Activated CD8-positive, alpha-beta memory T cell treated with anti-CD3 and anti-CD28 coated beads, Interleukin-2, amount 50 U/mL, for 4 hours (primary cell): Measurements from ENCODE around the gene PTPRG.

ENCODE experiments used
- DNase-seq: peaks from one replicate; pipeline ENCODE4 v3.0.0-alpha.2; 2020

PTPRG gene

DNA sequence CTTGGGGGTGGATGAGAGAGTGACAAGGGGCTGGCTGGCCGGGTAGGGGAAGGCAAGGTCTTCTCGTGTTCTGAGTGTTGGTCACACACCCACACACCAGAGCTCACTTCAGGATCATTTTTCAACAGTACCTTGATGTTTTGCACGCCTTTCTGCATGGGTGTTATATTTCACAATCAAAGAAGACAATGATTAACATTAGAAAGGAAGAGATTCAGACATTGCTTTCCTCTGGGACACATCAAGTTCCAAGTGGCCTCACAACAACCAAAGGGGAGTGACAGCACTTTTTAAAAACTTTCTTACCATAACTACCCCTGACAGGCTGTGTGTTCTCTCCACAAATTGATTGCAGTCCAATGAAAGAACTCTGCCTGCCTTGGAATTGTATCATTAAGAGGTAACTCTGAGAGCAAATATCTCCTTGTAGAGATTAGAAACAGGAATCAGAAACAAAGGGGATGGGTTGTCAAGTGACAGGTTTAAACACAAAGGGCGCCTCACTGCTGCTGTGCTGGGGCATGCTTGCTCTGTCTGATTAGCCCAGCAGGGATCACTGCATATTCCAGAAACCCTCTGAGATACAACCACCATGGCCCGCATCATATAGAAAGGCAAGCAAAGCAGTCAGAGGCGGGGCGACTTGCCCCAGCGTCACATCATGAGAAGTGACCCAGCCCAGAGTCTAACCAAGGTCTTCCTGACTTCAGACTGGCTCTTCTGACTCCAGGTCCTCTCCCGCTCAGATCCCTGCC, 581.1 kb downstream of the PTPRG start:
- DNase-seq: no peak

DNA sequence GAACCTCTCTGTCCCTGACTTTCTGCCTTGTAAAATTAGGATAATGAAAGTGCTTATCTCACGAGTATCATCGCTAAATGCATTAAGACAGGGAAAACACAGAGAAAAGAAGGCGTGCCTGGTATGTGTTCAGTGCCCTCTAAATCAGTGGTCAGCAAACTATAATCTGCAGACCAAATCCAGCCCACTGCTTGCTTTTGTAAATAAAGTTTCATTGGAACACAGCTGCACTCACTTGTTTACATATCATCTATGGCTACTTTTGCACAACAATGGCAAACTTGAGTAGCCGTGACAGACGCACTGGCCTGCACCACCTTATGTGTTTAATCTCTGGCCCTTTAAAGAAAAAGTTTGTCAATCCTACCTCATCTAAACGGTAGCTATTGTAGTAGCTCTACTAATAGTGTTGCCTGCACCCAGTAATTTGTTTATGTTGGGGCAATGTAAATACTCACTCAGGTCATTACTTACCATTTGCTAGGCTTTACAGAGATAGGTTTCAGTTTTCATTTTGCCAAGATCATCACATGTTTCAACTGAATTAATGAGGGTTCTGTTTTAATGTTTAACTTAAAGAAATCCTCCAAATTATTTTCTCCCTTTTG, 582.6 kb downstream of the PTPRG start:
- DNase-seq: no peak

DNA sequence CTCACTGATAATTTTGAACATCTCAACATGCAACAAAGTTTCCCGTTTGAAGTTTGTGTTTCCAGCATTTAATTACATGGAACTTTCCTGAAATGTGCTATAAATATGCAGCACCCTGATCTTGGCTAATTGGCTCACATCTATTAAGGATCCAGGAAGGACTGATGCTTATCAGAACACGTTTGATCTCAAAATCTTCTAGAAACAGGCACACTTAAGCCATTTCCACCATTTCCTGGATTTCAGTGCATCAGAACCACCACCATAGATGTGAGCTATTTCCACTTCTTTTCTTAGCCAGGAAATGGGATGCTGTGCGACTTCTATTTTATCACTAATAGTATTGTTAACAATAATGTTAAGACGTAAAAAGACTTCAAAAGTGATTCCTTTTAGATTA, 583.1 kb downstream of the PTPRG start:
- no peak for DNase-seq

DNA sequence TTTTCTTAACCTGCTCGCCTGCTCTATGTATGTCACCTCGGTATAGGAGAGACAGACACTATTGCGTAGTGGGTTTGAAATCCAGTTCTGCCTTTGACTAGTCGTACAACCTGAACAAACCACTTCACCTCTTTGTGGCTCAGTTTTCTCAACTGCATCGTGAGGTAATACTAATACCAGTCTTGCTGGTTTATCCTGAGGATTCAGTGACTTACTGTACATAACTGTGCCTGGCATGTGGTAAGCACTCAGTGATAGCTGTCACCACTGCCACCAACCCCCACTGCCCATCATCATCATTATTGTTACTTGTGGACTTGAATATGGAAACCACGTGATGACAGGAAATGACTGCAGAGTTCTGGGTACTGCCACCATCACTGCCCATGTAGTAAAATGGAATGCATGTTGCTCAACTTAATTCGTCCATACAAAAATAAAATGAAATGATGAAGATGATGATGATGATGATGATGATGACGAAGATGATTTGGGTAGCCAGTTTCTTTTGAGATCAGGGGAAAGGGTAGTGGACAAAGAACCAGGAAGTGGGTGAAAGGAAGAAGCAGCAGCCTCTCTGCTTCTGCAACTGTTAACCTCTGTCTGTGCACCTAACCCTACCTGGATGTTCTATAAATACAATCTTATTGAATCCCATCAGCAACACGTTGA, 583.9 kb downstream of the PTPRG start:
- no peak for DNase-seq

DNA sequence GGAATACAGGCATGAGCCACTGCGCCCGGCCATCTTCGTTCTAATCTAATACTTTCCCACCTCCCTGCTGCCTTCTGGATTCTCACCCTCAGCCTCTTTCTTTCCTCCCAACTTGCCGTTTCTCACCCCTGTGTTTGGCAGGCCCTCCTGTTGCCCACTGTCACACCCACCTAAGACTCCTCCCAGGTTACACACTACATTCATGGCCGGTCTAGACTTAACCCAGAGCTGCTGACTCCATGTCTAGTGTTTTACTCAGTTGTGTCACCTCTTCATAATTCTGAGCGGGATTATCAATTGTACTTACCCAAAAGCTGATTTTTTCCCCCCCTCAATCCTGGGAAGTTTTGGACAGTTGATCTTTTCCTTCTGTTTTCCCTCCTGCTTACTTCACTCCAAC, 588.2 kb downstream of the PTPRG start:
- DNase-seq: no peak

DNA sequence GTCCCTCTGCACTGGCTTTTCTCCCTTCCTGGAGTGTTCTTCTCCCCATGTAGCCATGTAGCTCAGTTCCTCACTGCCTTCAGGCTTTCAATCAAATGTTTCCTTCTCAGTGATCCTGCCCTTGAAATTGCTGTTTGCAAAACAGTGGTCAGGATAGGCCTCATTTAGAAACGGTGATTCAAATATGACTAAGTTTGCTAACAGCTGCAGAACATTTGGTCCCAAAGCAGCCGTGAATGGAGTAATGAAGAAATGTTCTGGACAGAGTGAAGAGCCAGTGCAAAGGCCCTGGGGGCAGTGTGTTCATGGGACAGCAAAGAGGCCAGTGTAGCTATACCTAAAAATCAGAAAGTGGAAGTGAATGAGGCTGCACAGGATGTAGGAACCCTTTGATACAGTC, 588.6 kb downstream of the PTPRG start:
- no peak for DNase-seq

DNA sequence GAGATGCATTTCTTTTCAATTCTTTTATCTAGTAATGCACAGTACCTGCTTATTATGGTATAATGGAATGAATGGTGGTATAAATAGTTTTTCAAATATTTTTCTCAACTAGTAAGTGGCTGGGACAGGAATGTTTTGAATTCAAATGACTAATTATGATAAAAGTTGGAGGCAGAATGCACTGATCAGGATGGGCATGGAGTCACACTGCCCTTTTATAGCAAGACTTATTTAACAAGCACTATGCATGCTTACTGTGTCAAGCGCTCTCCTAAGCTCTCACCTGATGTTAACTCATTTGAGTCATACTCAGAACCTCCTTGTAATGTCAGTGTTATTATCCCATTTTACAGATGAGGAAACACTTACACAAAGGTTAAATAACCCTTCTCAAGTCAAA, 590.2 kb downstream of the PTPRG start:
- DNase-seq: no peak

DNA sequence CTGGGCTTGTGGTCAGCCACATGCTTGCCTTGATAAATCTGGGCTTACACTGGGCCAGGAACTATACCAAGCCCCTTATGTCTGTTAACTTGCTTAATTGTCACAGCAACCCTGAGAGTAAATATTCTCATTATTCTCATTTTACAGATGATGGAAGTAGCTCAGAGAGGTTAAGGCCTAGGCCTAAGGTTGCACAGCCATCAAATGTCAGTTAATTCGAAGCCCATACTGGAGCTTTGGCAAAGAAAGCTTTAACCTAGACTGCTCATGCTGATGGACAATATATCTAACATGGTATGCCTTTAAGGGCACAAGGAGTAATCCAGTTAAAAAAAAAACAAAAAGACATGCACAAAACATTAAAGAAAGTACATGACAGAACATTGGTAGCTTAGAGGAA, 591.9 kb downstream of the PTPRG start:
- DNase-seq: no peak

DNA sequence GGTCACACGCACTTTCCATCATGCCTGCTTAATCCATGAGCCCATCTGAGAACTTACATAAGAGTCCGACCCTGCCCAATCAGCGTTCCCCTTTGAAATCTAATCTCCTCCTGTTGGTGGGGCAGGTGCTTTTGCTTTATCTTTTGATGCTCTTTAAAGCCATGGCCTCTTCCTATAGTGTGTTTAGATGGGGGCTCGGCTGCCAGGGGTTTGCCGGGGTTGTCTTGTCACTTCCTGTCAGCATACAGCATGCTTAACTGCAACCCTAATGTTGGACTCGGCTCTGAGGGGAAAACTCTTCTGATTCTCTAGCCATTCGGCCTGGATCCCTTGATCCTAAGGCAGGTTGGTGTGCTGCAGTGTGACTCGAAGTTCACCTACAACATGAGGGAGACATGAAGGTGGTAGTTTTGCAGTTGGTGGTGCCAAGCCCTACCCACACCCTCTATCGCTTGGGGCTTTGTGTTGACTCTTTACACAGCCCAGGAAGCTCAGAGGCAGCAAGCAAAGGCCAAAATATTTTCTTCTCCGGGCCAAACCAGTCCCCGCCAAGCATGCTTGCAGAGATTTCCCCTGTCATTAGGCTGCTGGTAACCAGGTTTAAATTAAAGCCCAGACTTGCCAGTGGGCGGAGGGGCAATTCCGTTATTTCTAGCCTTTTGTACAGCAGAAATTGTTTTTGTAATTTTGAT, 593.2 kb downstream of the PTPRG start:
- DNase-seq: no peak

DNA sequence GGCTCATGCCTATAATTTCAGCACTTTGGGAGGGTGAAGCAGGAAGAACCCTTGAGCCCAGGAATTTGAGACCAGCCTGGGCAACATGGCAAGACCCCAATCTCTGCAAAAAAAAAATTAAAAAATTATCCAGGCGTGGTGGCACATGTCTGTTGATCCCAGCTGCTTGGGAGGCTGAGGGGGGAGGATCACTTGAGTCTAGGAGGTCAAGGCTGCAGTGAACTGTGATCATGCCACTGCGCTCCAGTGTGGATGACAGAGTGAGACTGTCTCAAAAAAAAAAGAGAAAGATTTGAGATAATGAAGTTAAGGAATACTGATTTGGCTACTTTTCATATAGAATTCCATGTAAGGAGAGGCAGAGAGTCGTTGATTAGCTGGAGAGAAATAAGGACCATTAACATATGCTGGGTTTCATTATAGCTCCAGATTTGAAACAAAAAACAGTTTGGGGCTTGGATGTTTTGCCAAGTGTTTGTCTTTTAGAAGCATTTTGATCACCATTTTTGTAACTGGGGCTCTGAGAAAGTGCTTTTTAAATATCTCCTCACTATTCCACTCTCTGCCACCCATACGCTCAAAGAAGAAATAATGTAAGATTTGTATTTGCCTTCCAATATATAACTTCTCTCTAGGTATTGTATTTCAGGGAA, 597.8 kb downstream of the PTPRG start:
- DNase-seq: no peak

DNA sequence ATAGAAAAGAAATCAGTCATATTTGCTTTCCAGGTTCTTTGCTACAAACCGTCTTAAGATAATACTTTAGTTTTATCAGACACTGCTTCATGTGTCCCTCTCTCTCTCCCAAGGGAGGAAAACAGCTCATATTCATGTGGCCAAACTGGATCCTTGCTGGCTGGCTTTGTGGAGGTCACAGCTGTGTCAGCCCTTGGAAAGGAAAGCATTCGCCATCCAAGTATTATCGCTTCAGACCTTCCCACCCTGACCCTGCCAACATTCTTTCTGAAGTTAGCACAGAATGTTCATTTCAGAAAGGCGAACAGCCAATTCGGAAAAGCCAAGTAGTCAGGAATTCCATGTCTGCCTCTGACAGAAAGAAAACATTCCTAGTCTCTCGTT, 598.3 kb downstream of the PTPRG start:
- DNase-seq: no peak

DNA sequence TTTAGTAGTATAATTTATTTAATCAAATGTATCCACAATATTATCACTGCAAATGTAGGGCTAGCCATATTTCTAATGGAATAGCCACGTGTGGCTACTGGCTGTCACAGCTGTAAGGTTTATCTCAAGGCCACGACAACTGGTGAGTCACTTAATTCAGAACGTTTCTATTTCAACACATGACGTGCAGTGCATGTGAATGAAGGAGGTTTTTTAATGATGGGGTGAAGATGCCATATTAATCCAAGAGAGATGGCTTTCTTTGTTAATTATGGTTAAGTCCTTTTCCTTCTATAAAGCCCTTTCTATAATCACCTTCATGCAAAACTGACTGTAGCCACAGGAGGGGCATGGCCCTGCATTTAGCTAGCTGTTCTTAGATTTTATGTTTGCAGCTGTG, 600.0 kb downstream of the PTPRG start:
- DNase-seq: no peak

DNA sequence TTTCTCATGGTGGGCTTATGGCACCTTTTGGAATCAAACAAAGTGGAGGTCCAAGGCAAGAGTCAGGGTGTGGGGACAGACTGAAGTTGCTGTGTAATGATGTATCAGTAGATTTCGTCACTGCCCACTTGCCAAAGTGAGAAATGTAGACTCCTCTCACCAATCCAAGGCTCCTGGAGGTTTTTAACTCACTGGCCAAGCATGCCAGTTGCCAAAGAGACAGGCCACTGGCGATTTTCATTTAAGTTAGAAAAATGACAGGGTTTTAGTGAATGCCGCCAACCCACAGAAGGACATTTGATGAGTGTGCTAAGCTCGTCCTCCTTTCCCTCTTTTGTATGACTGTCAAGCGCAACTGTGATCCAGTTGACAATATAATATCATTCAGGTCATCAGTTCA, 602.8 kb downstream of the PTPRG start:
- no peak for DNase-seq

DNA sequence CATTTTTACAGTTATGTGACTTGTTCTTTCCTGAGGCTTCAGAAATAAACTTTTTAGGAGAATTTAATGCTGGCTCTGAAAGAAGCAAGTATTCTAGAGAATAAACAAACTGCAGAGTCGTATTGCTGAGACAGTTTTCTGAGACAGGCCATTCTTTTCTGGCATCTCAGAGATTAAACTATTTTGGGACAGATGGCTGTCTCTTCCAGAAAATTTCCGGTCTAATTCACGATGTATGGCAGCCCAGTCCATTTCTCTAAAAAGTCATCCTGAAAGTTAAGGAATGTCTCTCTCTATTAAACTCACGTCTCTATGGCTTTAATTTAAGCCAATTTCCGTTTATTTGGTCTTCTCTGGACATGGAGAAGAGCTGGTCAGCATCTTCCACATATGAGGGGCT, 603.4 kb downstream of the PTPRG start:
- no peak for DNase-seq

DNA sequence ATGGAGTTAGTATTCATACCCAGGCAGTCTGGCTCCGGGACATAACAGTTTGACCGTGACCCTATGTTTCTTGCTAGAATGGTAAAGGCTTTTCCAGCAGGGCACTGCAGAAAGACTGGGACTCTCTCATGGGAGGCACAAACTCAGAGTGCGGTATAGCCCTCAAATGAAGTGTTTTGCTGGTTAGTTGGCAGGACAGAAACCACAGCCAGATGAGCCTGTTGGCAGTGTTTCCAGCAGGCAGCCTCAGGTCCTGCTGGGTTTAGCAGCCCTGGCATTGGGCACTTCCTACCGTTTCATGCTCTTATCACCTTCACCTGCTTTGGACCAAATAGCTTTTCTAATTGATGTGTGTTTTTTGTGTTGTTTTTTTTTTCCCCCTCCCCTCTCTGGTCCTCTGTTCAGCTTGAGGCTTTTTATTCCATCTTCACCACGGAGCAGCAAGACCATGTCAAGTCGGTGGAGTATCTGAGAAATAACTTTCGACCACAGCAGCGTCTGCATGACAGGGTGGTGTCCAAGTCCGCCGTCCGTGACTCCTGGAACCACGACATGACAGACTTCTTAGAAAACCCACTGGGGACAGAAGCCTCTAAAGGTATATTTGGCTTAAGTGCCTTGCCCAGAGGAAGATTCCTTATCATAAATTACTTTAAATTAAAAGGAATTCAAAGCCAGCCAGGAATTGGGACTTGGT, 606.3 kb downstream of the PTPRG start:
- no peak for DNase-seq

DNA sequence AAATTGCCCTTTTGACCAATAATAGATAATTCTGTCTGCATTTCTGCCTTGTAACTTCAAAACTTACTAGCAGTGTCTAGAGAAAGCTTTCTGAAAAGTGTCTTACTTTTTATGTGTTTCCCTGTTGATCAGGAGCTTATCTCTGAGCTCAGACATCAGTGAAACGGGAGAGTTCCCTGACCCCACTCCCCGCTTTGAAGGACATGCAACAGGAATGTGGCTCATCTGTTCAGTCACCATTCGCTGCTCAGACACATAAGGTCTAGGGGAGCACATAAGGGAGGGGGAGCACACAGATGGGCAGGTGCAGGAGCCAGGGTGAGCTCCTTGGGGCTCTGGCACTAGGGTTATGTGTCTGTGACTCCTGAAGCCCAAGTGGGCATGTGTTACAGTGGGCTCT, 607.0 kb downstream of the PTPRG start:
- DNase-seq: no peak

DNA sequence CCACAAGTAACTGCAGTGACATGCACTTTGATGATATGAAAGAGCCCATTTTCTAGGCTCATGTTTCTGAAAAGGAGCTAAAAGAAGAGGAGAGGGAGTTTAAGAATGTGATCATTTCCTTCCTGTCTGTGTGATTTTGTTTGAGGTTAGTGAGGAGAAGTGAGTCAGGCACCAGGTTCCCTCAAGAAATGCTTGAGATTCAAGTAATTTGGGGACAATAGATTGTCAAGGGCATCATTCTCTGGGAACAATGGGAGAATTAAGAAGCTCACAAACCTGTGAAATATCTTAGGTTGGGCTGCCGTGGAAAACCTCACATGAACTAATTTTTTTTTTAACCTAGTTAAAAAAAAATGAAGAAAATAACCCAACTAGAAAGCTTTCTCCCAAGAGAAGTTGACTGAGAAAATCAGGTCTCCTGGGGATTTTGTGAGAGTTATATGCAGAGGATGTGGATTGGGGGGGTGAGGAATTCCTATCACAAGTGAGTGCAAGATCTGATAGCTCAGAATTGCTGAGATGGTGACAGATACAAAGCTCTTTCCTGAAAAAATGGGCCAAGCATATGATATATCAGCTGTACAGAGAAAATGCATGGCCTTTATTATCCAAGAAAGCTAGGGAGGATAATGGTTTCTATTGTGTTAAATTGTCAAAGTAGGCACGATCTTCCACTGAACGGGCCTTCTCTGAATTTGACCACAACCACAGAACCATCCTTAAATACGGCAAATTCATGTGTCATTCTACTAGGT, 608.7 kb downstream of the PTPRG start:
- DNase-seq: no peak

DNA sequence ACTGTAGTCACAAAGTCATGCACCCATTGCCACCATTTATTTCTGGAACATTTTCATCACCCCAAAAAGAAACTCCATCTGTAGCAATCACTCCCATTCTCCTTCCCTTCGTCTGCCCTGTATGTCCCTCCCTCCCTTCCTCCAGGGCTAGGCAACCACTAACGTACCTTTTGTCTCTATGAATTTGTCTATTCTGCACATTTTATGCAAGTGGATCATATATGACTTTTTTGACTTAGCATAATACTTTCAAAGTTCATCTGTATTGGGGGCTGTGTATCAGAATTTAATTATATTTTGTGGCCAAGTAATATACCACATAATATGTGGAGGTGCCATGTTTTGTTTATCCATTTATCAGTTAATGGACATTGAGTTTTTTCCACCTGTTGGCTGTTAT, 610.4 kb downstream of the PTPRG start:
- DNase-seq: no peak

DNA sequence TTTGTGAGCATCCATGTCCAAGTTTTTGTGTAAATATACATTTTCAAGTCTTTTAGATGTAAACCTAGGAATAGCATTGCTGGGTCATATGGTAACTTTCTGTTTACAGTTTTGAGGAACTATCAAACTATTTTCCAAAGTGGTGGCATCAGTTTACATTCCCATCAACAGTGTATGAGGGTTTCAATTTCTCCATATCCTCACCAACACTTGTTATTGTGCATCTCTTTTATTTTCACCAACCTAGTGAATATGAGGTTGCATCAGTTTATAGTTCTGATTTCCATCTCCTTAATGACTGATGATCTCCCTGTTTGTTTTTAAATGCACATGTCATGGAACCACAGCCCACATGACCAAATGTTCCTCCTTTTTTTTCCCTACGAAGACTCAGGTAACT, 610.8 kb downstream of the PTPRG start:
- DNase-seq: no peak

DNA sequence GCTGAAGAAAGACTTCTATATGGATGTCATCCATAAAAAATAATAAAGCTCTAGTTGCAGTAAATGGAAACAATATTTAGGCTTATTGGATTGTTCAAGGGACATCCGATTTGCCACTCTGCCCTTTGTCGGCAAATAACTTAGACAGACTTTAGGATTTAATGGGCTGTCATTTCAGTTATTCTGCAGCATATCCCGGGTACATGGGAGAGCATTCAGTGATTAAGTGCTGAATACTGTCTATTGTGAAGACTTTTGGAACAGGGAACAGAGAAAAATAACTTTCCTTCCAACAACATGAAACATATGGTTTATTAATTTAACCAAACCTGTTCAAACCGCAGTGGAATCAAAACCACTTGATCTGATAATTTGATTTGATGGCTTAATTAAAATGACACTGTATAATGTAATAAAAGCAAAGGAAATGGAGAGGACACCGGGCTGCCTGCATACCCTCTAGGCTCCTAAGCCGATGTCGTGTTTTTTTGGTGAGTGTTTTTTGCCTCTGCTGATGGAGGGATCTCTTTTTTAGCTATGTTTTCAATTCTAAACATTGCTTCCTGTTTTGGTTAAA, 612.7 kb downstream of the PTPRG start:
- no peak for DNase-seq

DNA sequence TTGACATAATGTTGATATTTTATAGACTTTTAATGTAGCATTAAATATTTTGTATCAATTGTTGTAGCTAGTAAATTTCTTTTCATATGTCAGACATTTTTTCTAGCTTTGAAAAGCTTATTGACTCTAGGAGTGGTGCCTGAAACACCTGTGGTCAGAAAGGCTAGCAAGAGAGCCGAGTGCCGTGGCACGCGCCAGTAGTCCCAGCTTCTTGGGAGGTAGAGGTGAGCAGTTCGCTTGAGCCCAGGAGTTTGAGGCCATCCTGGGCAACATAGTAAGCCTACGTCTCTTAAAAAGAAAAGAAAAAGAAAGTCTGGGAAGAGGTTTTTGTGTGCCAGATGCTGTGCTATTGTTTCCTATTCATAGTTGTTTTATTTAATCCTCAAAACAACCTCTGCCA, 613.8 kb downstream of the PTPRG start:
- DNase-seq: no peak

DNA sequence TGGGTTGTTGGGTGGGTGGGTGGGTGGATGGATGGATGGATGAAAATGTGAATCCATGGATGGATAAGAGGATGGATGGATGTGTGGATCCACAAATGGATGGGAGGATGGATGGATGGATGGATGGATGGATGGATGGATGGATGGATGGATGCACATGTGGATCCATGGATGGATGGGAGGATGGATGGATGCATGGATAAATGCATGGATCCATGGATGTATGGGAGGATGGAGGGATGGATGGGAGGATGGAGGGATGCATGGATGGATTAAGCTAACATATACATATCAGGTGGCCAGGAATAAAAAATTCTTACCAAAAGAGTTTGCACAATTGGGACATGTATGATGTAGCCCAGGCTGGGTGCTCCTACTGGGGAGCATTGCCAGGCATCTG, 616.7 kb downstream of the PTPRG start:
- DNase-seq: no peak
